ENCODE results near the gene VAC14. TPM values are rescaled to one million over a fixed set of nuclear protein-coding genes. Genes with fewer than 3 reads are reported as not detected.
A peak's percentile ranks its signal among the peaks of the same experiment; 100 is the strongest.

Gene VAC14
- total RNA-seq, 4 donors from 2014 or later, result 44.0 to 106 (median 64.5) TPM

DNA sequence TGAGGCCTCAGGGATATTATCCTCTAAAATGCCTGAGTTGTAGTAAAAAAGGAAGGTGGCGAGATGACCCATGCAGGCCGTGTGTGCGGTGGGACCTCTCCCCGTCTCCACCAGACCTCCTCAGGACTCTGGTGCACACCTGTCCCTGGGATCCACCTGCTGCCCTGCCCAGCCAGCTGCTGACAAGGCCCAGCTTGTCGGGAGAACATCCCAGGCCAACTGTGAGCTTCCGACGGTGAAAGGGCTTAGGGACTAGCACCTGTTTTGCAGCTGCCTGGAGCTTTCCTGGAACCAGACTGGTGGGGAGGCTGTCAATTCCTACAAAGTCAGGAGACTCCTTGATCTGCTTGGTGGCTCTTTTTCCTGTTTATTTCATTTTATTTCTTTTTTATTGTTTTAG is 143.0 kb downstream of the VAC14 start:
- peak in 1 of 3 donors; percentile 27 for DNase-seq

DNA sequence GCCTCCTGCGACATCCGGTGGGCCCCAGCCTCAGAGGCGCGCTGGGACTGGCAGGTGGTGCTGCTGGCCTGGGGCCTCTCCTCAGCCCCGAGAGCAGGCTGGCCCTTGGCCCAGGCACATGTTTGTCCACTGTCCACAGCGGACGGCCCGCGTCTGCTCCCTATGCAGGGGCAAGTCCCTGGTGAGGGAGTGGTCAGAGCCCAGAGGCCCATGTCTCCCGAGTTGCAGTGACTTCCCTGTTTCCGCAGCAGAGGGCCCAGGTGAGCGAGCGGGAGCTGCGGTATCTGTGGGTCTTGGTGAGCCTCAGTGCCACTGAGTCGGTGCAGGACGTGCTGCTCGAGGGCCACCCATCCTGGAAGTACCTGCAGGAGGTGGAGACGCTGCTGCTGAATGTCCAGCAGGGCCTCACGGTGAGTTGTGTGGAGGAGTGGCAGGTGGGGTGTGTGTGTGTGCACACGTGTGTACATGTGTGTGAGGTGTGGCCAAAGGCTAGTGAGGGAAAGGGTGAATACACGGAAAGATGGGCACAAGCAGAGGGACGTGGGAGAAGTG is 144.2 kb downstream of the VAC14 start:
- H3K4me3 ChIP-seq, result no peak overlapping the region

More for the DNA sequence above, 143.0 kb downstream of the VAC14 start:
- TF ChIP-seq POLR2A (IDR thresholded peaks at IDR 0.05), result no peak
- TF ChIP-seq, protein P1, sequence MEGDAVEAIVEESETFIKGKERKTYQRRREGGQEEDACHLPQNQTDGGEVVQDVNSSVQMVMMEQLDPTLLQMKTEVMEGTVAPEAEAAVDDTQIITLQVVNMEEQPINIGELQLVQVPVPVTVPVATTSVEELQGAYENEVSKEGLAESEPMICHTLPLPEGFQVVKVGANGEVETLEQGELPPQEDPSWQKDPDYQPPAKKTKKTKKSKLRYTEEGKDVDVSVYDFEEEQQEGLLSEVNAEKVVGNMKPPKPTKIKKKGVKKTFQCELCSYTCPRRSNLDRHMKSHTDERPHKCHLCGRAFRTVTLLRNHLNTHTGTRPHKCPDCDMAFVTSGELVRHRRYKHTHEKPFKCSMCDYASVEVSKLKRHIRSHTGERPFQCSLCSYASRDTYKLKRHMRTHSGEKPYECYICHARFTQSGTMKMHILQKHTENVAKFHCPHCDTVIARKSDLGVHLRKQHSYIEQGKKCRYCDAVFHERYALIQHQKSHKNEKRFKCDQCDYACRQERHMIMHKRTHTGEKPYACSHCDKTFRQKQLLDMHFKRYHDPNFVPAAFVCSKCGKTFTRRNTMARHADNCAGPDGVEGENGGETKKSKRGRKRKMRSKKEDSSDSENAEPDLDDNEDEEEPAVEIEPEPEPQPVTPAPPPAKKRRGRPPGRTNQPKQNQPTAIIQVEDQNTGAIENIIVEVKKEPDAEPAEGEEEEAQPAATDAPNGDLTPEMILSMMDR (IDR thresholded peaks at IDR 0.05), result no peak
- Histone ChIP-seq H3K27ac (no peak overlapping the region), H3K36me3 (peaks cover 0 to under 1% (median 0%) of the 10 kb centered on the region in 3 donors), H3K4me1 (peaks cover 0 to 23% (median 2%) of the 10 kb centered on the region in 4 donors), H3K9me3 (no peaks in the 10 kb centered on the region), H3K4me3 (no peak overlapping the region), H3K27me3 (no peaks in the 10 kb centered on the region)

DNA sequence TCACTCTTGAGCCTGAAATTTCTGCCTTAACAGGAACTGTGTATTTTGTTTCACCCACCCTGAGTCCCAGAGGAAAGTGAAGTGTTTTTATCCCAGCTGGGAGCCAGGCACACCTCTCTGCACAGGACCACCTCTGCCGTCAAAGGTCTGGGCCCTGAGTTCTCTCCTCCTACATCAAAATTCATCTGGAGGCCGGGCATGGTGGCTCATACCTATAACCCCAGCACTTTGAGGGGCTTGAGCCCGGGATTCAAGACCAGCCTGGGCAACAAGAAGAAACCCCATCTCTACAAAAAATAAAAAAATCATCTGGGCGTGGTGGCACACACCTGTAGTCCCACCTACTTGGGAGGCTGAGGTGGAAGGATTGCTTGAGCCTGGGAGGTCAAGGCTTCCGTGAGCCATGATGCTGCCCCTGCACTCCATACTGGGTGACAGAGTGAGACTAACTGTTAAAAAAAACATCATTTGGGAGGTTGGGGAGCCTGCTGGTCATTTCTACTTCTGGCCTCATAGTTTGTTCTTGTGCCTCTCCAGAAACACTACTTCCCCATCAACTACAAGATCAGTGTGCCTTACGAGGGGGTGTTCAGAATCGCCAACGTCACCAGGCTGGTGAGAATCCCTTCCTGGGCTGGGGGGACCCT is 144.8 kb downstream of the VAC14 start:
- DNase-seq, result peak in 1 of 3 donors; percentile 34
- no peak overlapping the region for H3K4me3 ChIP-seq
- H3K9me3 ChIP-seq, result no peaks in the 10 kb centered on the region
- H3K27ac ChIP-seq, result no peak overlapping the region
- H3K36me3 ChIP-seq, result no peaks in the 10 kb centered on the region
- H3K27me3 ChIP-seq, result no peaks in the 10 kb centered on the region
- H3K4me1 ChIP-seq, result peaks cover 0 to 8% (median 2%) of the 10 kb centered on the region in 4 donors
- TF ChIP-seq, protein P1 (IDR thresholded peaks at IDR 0.05), result no peak
- no peak for TF ChIP-seq POLR2A (IDR thresholded peaks at IDR 0.05)

More for the DNA sequence above, 144.2 kb downstream of the VAC14 start:
- no peaks in the 10 kb centered on the region for H3K36me3 ChIP-seq
- H3K27me3 ChIP-seq, result no peaks in the 10 kb centered on the region
- H3K27ac ChIP-seq, result no peak overlapping the region
- DNase-seq, result peak in 1 of 3 donors; percentile 37
- no peaks in the 10 kb centered on the region for H3K9me3 ChIP-seq
- peaks cover 0 to 13% (median 2%) of the 10 kb centered on the region in 4 donors for H3K4me1 ChIP-seq
- TF ChIP-seq POLR2A (IDR thresholded peaks at IDR 0.05), result no peak
- TF ChIP-seq, protein P1 (IDR thresholded peaks at IDR 0.05), result no peak

DNA sequence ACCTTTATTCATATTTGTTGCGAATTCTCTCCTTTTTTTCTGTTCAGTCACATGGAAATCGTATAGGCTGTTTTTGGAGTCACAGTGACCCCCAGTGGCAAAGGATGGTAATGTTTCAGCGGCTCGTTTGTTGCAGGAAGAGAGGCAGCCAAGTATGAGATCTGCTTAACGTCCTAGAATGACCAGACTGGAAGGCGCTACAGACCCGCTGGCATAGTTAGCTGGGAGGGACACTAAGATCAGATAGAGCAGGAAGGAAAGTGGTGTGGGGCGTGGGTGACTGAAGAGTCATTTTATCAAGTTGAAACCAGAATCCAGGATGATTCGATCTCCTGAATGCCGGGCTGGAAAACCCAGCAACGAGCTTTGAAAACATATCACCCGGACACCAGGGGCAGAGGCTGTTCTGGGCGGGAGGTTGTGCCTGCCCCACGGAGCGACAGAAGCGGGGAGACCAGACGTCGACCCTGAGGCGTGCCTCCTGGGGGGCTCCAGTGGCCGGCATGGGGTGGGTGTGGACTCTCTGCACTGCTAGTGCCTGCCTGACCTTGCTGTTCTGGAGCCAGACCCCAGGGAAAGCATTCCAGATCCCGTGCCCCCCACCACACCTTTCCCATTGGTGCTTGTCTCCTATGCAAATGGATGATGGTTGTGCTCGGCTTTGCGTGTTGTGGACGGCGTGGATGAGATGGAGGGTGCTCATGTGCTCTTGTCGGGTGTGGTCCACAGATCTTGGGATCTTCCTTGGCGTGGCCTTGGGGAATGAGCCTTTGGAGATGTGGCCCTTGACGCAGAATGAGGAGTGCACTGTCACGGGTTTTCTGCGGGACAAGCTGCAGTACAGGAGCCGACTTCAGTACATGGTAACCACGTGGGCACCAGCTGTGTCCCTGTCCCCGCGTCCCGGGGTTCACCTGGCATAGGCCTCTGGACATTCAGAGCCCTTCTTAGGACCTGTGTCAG is 146.9 kb downstream of the VAC14 start:
- peak overlapping the region in 2 of 4 donors; percentile 13 to 29 for H3K4me3 ChIP-seq
- H3K9me3 ChIP-seq, result no peaks in the 10 kb centered on the region
- no peak overlapping the region for H3K27ac ChIP-seq
- H3K36me3 ChIP-seq, result no peaks in the 10 kb centered on the region
- H3K27me3 ChIP-seq, result no peaks in the 10 kb centered on the region
- peak; percentile 66 to 91 (median 83) for DNase-seq
- H3K4me1 ChIP-seq, result peaks cover 0 to 8% (median 2%) of the 10 kb centered on the region in 4 donors
- no peak for TF ChIP-seq POLR2A (IDR thresholded peaks at IDR 0.05)
- TF ChIP-seq, protein P1 (IDR thresholded peaks at IDR 0.05), result peak; percentile 77 to 97 (median 93)

DNA sequence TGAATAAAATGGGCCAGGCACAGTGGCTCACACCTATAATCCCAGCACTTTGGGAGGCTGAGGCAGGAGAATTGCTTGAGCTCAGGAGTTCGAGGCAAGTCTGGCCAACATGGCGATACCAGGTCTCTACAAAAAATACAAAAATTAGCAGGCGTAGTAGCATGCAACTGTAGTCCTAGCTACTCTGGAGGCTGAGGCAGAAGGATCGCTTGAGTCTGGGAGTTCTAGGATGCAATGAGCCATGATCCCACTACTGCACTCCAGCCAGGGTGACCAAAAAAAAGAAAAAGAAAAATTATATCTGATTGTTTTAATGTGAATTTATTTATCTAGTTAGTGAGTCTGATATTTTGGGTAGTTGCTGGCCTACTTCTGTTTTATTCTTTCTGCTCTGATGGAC is 147.6 kb downstream of the VAC14 start:
- H3K4me3 ChIP-seq, result no peak overlapping the region

More for the DNA sequence above, 147.6 kb downstream of the VAC14 start:
- Histone ChIP-seq H3K27me3 (no peaks in the 10 kb centered on the region), H3K9me3 (no peaks in the 10 kb centered on the region), H3K4me1 (peaks cover 0 to 8% (median 2%) of the 10 kb centered on the region in 4 donors), H3K36me3 (no peaks in the 10 kb centered on the region), H3K27ac (no peak overlapping the region)
- DNase-seq, result no peak
- TF ChIP-seq, protein P1 (IDR thresholded peaks at IDR 0.05), result no peak
- TF ChIP-seq POLR2A (IDR thresholded peaks at IDR 0.05), result no peak

All from Peyer's patch (tissue), 4 donors.